Mucosa of gallbladder (tissue), 1 donor: ENCODE results near the gene SCRT2. TPM values are rescaled to one million over a fixed set of nuclear protein-coding genes. Genes with fewer than 3 reads are reported as not detected.
"Not testable (repeated sequence)": the region's sequence is repeated elsewhere in the genome, so short reads cannot be mapped to it uniquely, and the experiment has no call there.

Experiments
- DNase-seq: peaks from one replicate; pipeline ENCODE4 v3.0.0-alpha.2; 2020; ENCODE audit warnings: low spot score
- total RNA-seq: library from RNA; stranded (reverse); gene quantifications from one replicate; pipeline ENCODE4 v1.2.1, GENCODE V29; 2021
- donor health status: DM: no; HTN: no; CAD: no.

SCRT2 gene
- total RNA-seq, 1 donor from 2014 or later: not detected

- peak; percentile 86 for DNase-seq
These were observed 22.5 kb downstream of the SCRT2 start, which contains the start of gene SRXN1 for GRCh38 chr20:653110-653589. SRXN1 (minus strand) TSS chr20:653200; CDS start chr20:653185, 15 bp downstream.

- DNase-seq: no peak
These were observed 22.9 kb downstream of the SCRT2 start for GRCh38 chr20:652615-653109.

GRCh38 chr20:651713-652614, 23.6 kb downstream of the SCRT2 start:
- DNase-seq: no peak

GRCh38 chr20:650954-651353, 24.6 kb downstream of the SCRT2 start:
- no peak for DNase-seq

GRCh38 chr20:650281-650680, 25.3 kb downstream of the SCRT2 start:
- no peak for DNase-seq

GRCh38 chr20:647479-648019, 28.1 kb downstream of the SCRT2 start:
- DNase-seq: no peak

- DNase-seq: no peak
These were observed 28.8 kb downstream of the SCRT2 start for GRCh38 chr20:646868-647233.

GRCh38 chr20:646107-646867, 29.3 kb downstream of the SCRT2 start:
- DNase-seq: no peak

- DNase-seq: peak; percentile 62
These were observed 30.1 kb downstream of the SCRT2 start for GRCh38 chr20:645318-646106.

- no peak for DNase-seq
These were observed 30.8 kb downstream of the SCRT2 start for GRCh38 chr20:644692-645317.

- DNase-seq: no peak
These were observed 33.0 kb downstream of the SCRT2 start for GRCh38 chr20:642398-643174.

GRCh38 chr20:642013-642397, 33.6 kb downstream of the SCRT2 start:
- DNase-seq: not testable (repeated sequence)

- no peak for DNase-seq
These were observed 34.1 kb downstream of the SCRT2 start for GRCh38 chr20:641516-641875.

- DNase-seq: no peak
These were observed 34.7 kb downstream of the SCRT2 start for GRCh38 chr20:640674-641515.

GRCh38 chr20:638579-638978, 37.0 kb downstream of the SCRT2 start:
- DNase-seq: no peak

- DNase-seq: no peak
These were observed 38.0 kb downstream of the SCRT2 start for GRCh38 chr20:637559-637958.

- DNase-seq: no peak
These were observed 39.7 kb downstream of the SCRT2 start for GRCh38 chr20:635893-636338.

GRCh38 chr20:635028-635892, 40.3 kb downstream of the SCRT2 start:
- no peak for DNase-seq
